ENCODE data around the gene XPNPEP3.

The XPNPEP3 gene

DNA sequence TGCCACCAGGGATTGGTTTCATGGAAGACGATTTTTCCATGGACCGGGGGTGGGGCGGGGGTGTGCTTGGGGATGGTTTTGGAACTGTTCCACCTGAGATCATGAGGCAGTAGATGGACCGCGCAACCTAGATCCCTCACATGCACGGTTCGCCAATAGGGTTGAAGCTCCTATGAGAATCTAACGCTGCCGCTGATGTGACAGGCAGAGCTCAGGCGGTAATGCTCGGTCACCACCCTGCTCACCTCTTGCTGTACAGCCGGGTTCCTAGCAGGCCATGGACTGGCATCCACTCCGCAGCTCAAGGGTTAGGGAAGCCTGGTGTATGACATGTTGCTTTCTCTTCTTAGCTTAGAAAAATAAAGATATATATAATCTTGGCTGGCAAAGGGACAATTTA lies 116.2 kb downstream of the XPNPEP3 start:
- TF ChIP-seq, protein P1, sequence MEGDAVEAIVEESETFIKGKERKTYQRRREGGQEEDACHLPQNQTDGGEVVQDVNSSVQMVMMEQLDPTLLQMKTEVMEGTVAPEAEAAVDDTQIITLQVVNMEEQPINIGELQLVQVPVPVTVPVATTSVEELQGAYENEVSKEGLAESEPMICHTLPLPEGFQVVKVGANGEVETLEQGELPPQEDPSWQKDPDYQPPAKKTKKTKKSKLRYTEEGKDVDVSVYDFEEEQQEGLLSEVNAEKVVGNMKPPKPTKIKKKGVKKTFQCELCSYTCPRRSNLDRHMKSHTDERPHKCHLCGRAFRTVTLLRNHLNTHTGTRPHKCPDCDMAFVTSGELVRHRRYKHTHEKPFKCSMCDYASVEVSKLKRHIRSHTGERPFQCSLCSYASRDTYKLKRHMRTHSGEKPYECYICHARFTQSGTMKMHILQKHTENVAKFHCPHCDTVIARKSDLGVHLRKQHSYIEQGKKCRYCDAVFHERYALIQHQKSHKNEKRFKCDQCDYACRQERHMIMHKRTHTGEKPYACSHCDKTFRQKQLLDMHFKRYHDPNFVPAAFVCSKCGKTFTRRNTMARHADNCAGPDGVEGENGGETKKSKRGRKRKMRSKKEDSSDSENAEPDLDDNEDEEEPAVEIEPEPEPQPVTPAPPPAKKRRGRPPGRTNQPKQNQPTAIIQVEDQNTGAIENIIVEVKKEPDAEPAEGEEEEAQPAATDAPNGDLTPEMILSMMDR (IDR thresholded peaks at IDR 0.05; ENCODE audit: borderline replicate concordance, insufficient read depth, low read depth, low read length) = no peak
- no peak overlapping the region for H3K4me3 ChIP-seq (ENCODE audit: low read depth, low read length)

- TF ChIP-seq, protein P1 (IDR thresholded peaks at IDR 0.05; ENCODE audit: borderline replicate concordance, insufficient read depth, low read depth, low read length) = no peak
- no peak overlapping the region for H3K4me3 ChIP-seq (ENCODE audit: low read depth, low read length)
These were observed 118.4 kb downstream of the XPNPEP3 start for GRCh38 chr22:40975366-40975765.

DNA sequence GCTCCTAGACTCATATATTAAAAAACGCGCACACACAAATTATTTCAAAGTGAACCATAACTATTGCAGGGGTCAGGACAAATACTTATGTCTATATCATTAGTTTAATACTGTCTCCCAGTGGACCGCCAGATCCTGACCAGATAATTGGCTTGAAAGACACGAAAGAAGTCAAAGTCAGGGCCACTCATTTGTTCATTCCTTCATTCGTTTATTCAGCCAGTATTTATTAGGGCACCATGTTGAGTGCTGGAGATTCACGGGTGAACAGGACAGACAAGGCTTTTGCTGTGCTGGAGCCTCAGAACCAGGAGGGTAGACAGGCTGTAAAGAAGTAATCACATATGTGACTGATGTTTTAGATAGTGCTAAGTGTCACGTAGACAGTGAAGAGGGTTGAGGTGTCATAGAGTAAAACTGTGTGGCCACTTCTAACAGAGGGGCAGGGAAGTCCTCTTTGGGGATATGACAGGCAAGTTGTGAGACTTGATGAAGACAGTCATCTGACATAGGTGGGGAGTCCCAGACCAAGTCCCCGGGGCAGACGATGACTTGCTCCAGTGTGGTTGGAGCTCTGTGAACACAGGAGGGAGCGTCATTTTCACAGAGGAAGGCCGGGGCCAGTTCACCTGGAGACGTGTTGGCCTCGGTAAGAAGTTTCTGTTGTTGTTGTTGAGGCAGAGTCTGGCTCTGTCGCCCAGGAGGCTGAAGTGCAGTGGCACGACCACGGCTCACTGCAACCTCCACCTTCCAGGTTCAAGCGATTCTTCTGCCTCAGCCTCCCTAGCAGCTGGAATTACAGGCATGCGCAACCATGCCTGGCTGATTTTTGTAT lies 120.1 kb downstream of the XPNPEP3 start:
- no peak overlapping the region for H3K4me3 ChIP-seq (ENCODE audit: low read depth, low read length)
- TF ChIP-seq, protein P1 (IDR thresholded peaks at IDR 0.05; ENCODE audit: borderline replicate concordance, insufficient read depth, low read depth, low read length) = no peak

DNA sequence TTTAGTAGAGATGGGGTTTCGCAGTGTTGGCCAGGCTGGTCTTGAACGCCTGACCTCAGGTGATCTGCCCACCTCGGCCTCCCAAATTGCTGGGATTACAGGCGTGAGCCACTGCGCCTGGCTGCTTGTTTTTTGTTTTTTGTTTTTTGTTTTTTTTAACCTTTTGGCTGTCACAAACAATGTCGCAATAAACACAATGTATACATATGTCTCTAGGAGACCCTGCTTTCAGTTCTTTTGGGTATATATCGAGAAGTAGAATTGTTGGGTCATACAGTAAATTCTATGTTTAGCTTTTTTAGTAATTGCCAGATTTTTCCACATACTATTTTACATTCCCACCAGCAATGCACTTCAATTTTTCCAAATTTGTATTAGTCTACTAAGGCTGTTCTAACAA lies 122.2 kb downstream of the XPNPEP3 start:
- no peak overlapping the region for H3K4me3 ChIP-seq (ENCODE audit: low read depth, low read length)
- TF ChIP-seq, protein P1 (IDR thresholded peaks at IDR 0.05; ENCODE audit: borderline replicate concordance, insufficient read depth, low read depth, low read length) = no peak

DNA sequence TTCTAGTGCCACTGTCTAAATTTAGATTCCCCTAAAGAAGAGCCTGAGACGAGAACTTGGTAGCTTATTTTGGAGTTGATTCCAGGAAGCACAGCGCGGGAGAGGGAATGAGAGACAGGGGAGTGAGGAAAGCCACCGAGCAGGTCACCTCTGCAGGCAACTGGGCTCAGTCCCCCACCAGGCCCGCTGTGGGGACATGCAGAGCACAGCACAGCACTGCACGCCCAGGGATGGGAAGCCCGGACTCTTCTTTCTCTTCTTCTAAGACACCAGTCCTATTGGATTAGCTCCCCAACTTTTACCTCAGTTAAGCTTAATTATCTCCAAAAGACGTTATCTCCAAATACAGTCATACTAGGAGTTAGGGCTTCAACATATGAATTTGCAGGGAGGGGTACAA lies 122.9 kb downstream of the XPNPEP3 start:
- no peak overlapping the region for H3K4me3 ChIP-seq (ENCODE audit: low read depth, low read length)
- TF ChIP-seq, protein P1 (IDR thresholded peaks at IDR 0.05; ENCODE audit: borderline replicate concordance, insufficient read depth, low read depth, low read length) = no peak
